ENCODE measurements around the gene KRT10. TPM values are rescaled to one million over a fixed set of nuclear protein-coding genes. Genes with fewer than 3 reads are reported as not detected.
"Not testable (repeated sequence)": the region's sequence is repeated elsewhere in the genome, so short reads cannot be mapped to it uniquely, and the experiment has no call there.

KRT10 gene
- total RNA-seq, 1 donor, result 4.3 TPM

- H3K4me1 ChIP-seq (ENCODE audit: insufficient read depth, low read length), result peaks cover 10% of the 10 kb centered on the region
- H3K4me3 ChIP-seq (ENCODE audit: low read length), result no peak overlapping the region
- peaks cover 3% of the 10 kb centered on the region for H3K27me3 ChIP-seq (ENCODE audit: insufficient read depth, low read length)
- H3K9me3 ChIP-seq (ENCODE audit: low read depth, low read length), result no peaks in the 10 kb centered on the region
Observed at GRCh38 chr17:40820228-40820838, 2.1 kb downstream of the KRT10 start.

- peaks cover 8% of the 10 kb centered on the region for H3K27me3 ChIP-seq (ENCODE audit: insufficient read depth, low read length)
- peaks cover 10% of the 10 kb centered on the region for H3K4me1 ChIP-seq (ENCODE audit: insufficient read depth, low read length)
- H3K9me3 ChIP-seq (ENCODE audit: low read depth, low read length), result no peaks in the 10 kb centered on the region
- peak overlapping the region; percentile 70 for H3K4me3 ChIP-seq (ENCODE audit: low read length)
Observed at GRCh38 chr17:40819528-40820125, 2.8 kb downstream of the KRT10 start.

GRCh38 chr17:40818733-40819527 lies 3.5 kb downstream of the KRT10 start:
- peaks cover 10% of the 10 kb centered on the region for H3K4me1 ChIP-seq (ENCODE audit: insufficient read depth, low read length)
- H3K4me3 ChIP-seq (ENCODE audit: low read length), result peak overlapping the region; percentile 70
- no peaks in the 10 kb centered on the region for H3K9me3 ChIP-seq (ENCODE audit: low read depth, low read length)
- H3K27me3 ChIP-seq (ENCODE audit: insufficient read depth, low read length), result peaks cover 10% of the 10 kb centered on the region

GRCh38 chr17:40818343-40818732 lies 4.1 kb downstream of the KRT10 start:
- H3K4me1 ChIP-seq (ENCODE audit: insufficient read depth, low read length), result peaks cover 10% of the 10 kb centered on the region
- H3K9me3 ChIP-seq (ENCODE audit: low read depth, low read length), result no peaks in the 10 kb centered on the region
- peak overlapping the region; percentile 70 for H3K4me3 ChIP-seq (ENCODE audit: low read length)
- peaks cover 15% of the 10 kb centered on the region for H3K27me3 ChIP-seq (ENCODE audit: insufficient read depth, low read length)

DNA sequence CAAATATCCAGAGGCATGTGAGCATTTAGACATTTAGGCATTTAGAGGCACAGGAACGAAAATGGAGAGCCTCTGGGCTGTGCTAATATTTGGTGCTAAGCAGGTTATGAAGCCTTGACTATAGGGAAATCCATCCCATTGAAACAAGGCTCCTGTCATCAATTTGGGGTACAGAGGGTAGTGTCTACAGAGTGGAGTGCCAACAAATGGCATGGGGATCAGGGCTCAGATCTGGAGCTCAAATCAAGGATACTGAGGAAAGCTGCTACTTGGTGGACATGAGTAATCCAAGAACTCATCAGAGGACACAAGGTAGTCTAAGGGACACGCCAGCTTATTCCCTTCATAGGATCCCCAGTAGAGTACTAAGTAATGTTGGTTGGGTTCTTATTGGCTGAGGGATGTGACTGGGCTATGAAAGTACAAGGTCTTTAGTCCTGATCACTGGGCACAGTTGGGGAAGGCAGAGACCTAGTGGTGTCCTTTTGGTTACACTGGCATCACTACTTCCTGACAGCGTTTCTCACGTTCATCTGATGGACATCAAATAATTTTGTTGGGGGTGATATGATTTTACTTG lies 5.2 kb downstream of the KRT10 start:
- peaks cover 26% of the 10 kb centered on the region for H3K27me3 ChIP-seq (ENCODE audit: insufficient read depth, low read length)
- H3K9me3 ChIP-seq (ENCODE audit: low read depth, low read length), result no peaks in the 10 kb centered on the region
- H3K4me3 ChIP-seq (ENCODE audit: low read length), result no peak overlapping the region
- H3K4me1 ChIP-seq (ENCODE audit: insufficient read depth, low read length), result peaks cover 10% of the 10 kb centered on the region

DNA sequence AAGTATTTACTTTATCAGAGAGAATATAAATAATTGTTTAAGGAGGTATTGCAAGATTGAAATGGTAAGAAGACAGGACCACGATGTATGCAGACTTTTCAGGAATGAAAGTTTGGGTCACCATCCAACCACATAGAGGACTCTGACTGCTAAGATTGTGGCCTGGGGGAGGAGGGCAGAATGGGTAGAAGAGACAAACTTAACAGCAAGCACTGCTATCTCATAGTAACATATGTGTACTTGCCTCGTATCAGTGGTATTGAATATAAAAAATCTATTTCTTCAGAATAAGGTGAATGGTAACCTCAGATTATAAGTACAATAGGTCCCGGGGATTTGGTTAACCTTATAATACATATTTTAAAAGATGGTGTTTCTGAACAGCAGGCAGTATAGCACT lies 5.8 kb downstream of the KRT10 start:
- no peak overlapping the region for H3K4me3 ChIP-seq (ENCODE audit: low read length)
- no peaks in the 10 kb centered on the region for H3K9me3 ChIP-seq (ENCODE audit: low read depth, low read length)
- peaks cover 33% of the 10 kb centered on the region for H3K27me3 ChIP-seq (ENCODE audit: insufficient read depth, low read length)
- peaks cover 10% of the 10 kb centered on the region for H3K4me1 ChIP-seq (ENCODE audit: insufficient read depth, low read length)

- peaks cover 41% of the 10 kb centered on the region for H3K27me3 ChIP-seq (ENCODE audit: insufficient read depth, low read length)
- H3K4me1 ChIP-seq (ENCODE audit: insufficient read depth, low read length), result peaks cover 10% of the 10 kb centered on the region
- H3K4me3 ChIP-seq (ENCODE audit: low read length), result no peak overlapping the region
- no peaks in the 10 kb centered on the region for H3K9me3 ChIP-seq (ENCODE audit: low read depth, low read length)
Observed at GRCh38 chr17:40815381-40815780, 7.0 kb downstream of the KRT10 start.

DNA sequence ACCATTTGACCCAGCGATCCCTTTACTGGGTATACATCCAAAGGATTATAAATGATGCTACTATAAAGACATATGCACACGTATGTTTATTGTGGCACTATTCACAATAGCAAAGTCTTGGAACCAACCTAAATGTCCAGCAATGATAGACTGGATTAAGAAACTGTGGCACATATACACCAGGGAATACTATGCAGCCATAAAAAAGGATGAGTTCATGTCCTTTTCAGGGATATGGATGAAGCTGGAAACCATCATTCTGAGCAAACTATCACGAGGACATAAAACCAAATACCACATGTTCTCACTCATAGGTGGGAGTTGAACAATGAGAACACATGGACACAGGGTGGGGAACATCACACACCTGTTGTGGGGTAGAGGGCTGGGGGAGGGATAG lies 7.8 kb downstream of the KRT10 start:
- H3K4me3 ChIP-seq (ENCODE audit: low read length); H3K9me3 ChIP-seq (ENCODE audit: low read depth, low read length): not testable (repeated sequence)
- Histone ChIP-seq H3K27me3 (ENCODE audit: insufficient read depth, low read length) (peaks cover 48% of the 10 kb centered on the region), H3K4me1 (ENCODE audit: insufficient read depth, low read length) (peaks cover 10% of the 10 kb centered on the region)

GRCh38 chr17:40813804-40814203 lies 8.6 kb downstream of the KRT10 start:
- Histone ChIP-seq H3K27me3 (ENCODE audit: insufficient read depth, low read length) (peaks cover 56% of the 10 kb centered on the region), H3K4me1 (ENCODE audit: insufficient read depth, low read length) (peaks cover 5% of the 10 kb centered on the region), H3K4me3 (ENCODE audit: low read length) (no peak overlapping the region), H3K9me3 (ENCODE audit: low read depth, low read length) (no peaks in the 10 kb centered on the region)

DNA sequence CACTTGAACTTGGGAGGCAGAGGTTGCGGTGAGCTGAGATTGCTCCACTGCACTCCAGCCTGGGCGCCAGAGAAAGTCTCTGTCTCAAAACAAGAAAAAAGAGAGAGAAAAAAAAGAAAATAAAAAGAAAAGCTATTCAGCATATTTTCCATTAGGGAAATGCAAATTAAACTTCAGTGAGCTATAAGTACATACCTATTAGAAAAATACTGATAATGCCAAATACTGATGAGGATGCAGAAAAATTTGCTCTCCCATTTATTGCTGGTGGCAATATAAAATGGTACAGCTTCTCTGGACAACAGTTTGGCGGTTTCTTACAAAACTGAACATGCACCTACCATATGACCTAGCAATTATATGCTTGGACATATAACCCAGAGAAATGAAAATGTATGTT lies 9.8 kb downstream of the KRT10 start:
- H3K4me1 ChIP-seq (ENCODE audit: insufficient read depth, low read length), result no peaks in the 10 kb centered on the region
- no peak overlapping the region for H3K4me3 ChIP-seq (ENCODE audit: low read length)
- no peaks in the 10 kb centered on the region for H3K9me3 ChIP-seq (ENCODE audit: low read depth, low read length)
- peaks cover 63% of the 10 kb centered on the region for H3K27me3 ChIP-seq (ENCODE audit: insufficient read depth, low read length)

GRCh38 chr17:40810494-40810893 lies 11.9 kb downstream of the KRT10 start:
- Histone ChIP-seq H3K9me3 (ENCODE audit: low read depth, low read length) (no peaks in the 10 kb centered on the region), H3K4me3 (ENCODE audit: low read length) (no peak overlapping the region), H3K4me1 (ENCODE audit: insufficient read depth, low read length) (no peaks in the 10 kb centered on the region), H3K27me3 (ENCODE audit: insufficient read depth, low read length) (peaks cover 83% of the 10 kb centered on the region)

- no peaks in the 10 kb centered on the region for H3K9me3 ChIP-seq (ENCODE audit: low read depth, low read length)
- no peaks in the 10 kb centered on the region for H3K4me1 ChIP-seq (ENCODE audit: insufficient read depth, low read length)
- H3K27me3 ChIP-seq (ENCODE audit: insufficient read depth, low read length), result peaks cover 86% of the 10 kb centered on the region
- no peak overlapping the region for H3K4me3 ChIP-seq (ENCODE audit: low read length)
Observed at GRCh38 chr17:40809721-40810421, 12.5 kb downstream of the KRT10 start.

- Histone ChIP-seq H3K4me3 (ENCODE audit: low read length) (no peak overlapping the region), H3K4me1 (ENCODE audit: insufficient read depth, low read length) (no peaks in the 10 kb centered on the region), H3K27me3 (ENCODE audit: insufficient read depth, low read length) (peaks cover 84% of the 10 kb centered on the region), H3K9me3 (ENCODE audit: low read depth, low read length) (no peaks in the 10 kb centered on the region)
Observed at GRCh38 chr17:40806131-40806530, 16.3 kb downstream of the KRT10 start.

- peaks cover 76% of the 10 kb centered on the region for H3K27me3 ChIP-seq (ENCODE audit: insufficient read depth, low read length)
- H3K9me3 ChIP-seq (ENCODE audit: low read depth, low read length), result no peaks in the 10 kb centered on the region
- no peak overlapping the region for H3K4me3 ChIP-seq (ENCODE audit: low read length)
- H3K4me1 ChIP-seq (ENCODE audit: insufficient read depth, low read length), result no peaks in the 10 kb centered on the region
Observed at GRCh38 chr17:40803617-40804082, 18.8 kb downstream of the KRT10 start.

DNA sequence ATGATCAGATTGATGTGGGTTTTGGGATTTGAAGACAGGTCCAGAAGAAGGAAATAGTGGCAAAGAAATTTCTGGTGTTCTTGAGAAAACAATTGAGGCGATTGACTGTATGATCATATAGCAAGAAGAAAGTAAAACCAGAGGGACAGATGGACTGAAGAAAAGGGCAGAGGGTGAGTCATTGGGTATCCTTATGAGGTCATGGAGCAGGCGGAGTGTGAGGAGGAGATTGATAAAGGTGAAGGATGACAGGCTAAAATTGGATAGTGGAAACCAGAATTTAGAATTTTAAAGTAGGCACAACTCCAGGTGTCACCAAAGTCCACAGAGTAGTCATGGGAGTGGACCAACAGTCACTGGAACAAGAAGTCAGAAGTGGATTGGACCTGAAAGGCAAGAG lies 21.3 kb downstream of the KRT10 start:
- peaks cover 68% of the 10 kb centered on the region for H3K27me3 ChIP-seq (ENCODE audit: insufficient read depth, low read length)
- H3K9me3 ChIP-seq (ENCODE audit: low read depth, low read length), result no peaks in the 10 kb centered on the region
- H3K4me1 ChIP-seq (ENCODE audit: insufficient read depth, low read length), result no peaks in the 10 kb centered on the region
- H3K4me3 ChIP-seq (ENCODE audit: low read length), result no peak overlapping the region

Data from mononuclear cell (primary cell).